Measurements from ENCODE around the gene RPL6. TPM values are rescaled to one million over a fixed set of nuclear protein-coding genes. Genes with fewer than 3 reads are reported as not detected.
A peak's percentile ranks its signal among the peaks of the same experiment; 100 is the strongest.
"Not testable (repeated sequence)": the region's sequence is repeated elsewhere in the genome, so short reads cannot be mapped to it uniquely, and the experiment has no call there.

RPL6 gene
- polyA plus RNA-seq (ENCODE audit: insufficient read length), result 2,146 TPM
- long read RNA-seq, donor 1, transcript RPL6-201 (7 exons, 947 nt), result major isoform, 452 of 1,094 reads
- long read RNA-seq, donor 1, transcript RPL6-205 (3 exons, 583 nt), result minor isoform, 19 of 1,094 reads
- long read RNA-seq, donor 1, transcript RPL6-204 (2 exons, 612 nt), result minor isoform, 16 of 1,094 reads
- long read RNA-seq, donor 1, transcript RPL6-202 (7 exons, 1,074 nt), result minor isoform, 17 of 1,094 reads
- long read RNA-seq, donor 1, partial matches to known transcripts, result 531 of 1,094 reads
- long read RNA-seq, donor 1, other reads (novel, unspliced or antisense), result 51 of 1,094 reads
- long read RNA-seq, donor 2, transcript RPL6-204 (2 exons, 612 nt), result minor isoform, 32 of 1,226 reads
- long read RNA-seq, donor 2, transcript RPL6-205 (3 exons, 583 nt), result minor isoform, 22 of 1,226 reads
- long read RNA-seq, donor 2, transcript RPL6-202 (7 exons, 1,074 nt), result minor isoform, 11 of 1,226 reads
- long read RNA-seq, donor 2, transcript RPL6-201 (7 exons, 947 nt), result major isoform, 366 of 1,226 reads
- long read RNA-seq, donor 2, partial matches to known transcripts, result 739 of 1,226 reads
- long read RNA-seq, donor 2, other reads (novel, unspliced or antisense), result 46 of 1,226 reads
- long read RNA-seq, donor 3, transcript RPL6-202 (7 exons, 1,074 nt), result minor isoform, 9 of 892 reads
- long read RNA-seq, donor 3, transcript RPL6-201 (7 exons, 947 nt), result major isoform, 298 of 892 reads
- long read RNA-seq, donor 3, transcript RPL6-204 (2 exons, 612 nt), result minor isoform, 16 of 892 reads
- long read RNA-seq, donor 3, transcript RPL6-205 (3 exons, 583 nt), result minor isoform, 13 of 892 reads
- long read RNA-seq, donor 3, partial matches to known transcripts, result 529 of 892 reads
- long read RNA-seq, donor 3, other reads (novel, unspliced or antisense), result 23 of 892 reads
- long read RNA-seq, donor 4, transcript RPL6-204 (2 exons, 612 nt), result minor isoform, 7 of 297 reads
- long read RNA-seq, donor 4, transcript RPL6-212 (2 exons, 899 nt), result minor isoform, 8 of 297 reads
- long read RNA-seq, donor 4, transcript RPL6-201 (7 exons, 947 nt), result major isoform, 66 of 297 reads
- long read RNA-seq, donor 4, transcript RPL6-205 (3 exons, 583 nt), result minor isoform, 15 of 297 reads
- long read RNA-seq, donor 4, partial matches to known transcripts, result 200 of 297 reads
- long read RNA-seq, donor 4, other reads (novel, unspliced or antisense), result 0 of 297 reads
- long read RNA-seq, donor 5, transcript RPL6-205 (3 exons, 583 nt), result minor isoform, 28 of 2,173 reads
- long read RNA-seq, donor 5, transcript RPL6-204 (2 exons, 612 nt), result minor isoform, 16 of 2,173 reads
- long read RNA-seq, donor 5, transcript RPL6-201 (7 exons, 947 nt), result major isoform, 1,071 of 2,173 reads
- long read RNA-seq, donor 5, transcript RPL6-202 (7 exons, 1,074 nt), result minor isoform, 28 of 2,173 reads
- long read RNA-seq, donor 5, partial matches to known transcripts, result 911 of 2,173 reads
- long read RNA-seq, donor 5, other reads (novel, unspliced or antisense), result 117 of 2,173 reads
- long read RNA-seq, donor 6, transcript RPL6-205 (3 exons, 583 nt), result minor isoform, 35 of 1,234 reads
- long read RNA-seq, donor 6, transcript RPL6-201 (7 exons, 947 nt), result major isoform, 452 of 1,234 reads
- long read RNA-seq, donor 6, transcript RPL6-204 (2 exons, 612 nt), result minor isoform, 28 of 1,234 reads
- long read RNA-seq, donor 6, transcript RPL6-202 (7 exons, 1,074 nt), result minor isoform, 7 of 1,234 reads
- long read RNA-seq, donor 6, partial matches to known transcripts, result 665 of 1,234 reads
- long read RNA-seq, donor 6, other reads (novel, unspliced or antisense), result 41 of 1,234 reads
- long read RNA-seq, donor 7, transcript RPL6-212 (2 exons, 899 nt), result minor isoform, 17 of 2,055 reads
- long read RNA-seq, donor 7, transcript RPL6-201 (7 exons, 947 nt), result major isoform, 652 of 2,055 reads
- long read RNA-seq, donor 7, transcript RPL6-204 (2 exons, 612 nt), result minor isoform, 62 of 2,055 reads
- long read RNA-seq, donor 7, transcript RPL6-205 (3 exons, 583 nt), result minor isoform, 54 of 2,055 reads
- long read RNA-seq, donor 7, partial matches to known transcripts, result 1,199 of 2,055 reads
- long read RNA-seq, donor 7, other reads (novel, unspliced or antisense), result 55 of 2,055 reads
- long read RNA-seq, donor 8, transcript RPL6-205 (3 exons, 583 nt), result minor isoform, 12 of 499 reads
- long read RNA-seq, donor 8, transcript RPL6-201 (7 exons, 947 nt), result major isoform, 239 of 499 reads
- long read RNA-seq, donor 8, transcript RPL6-204 (2 exons, 612 nt), result minor isoform, 6 of 499 reads
- long read RNA-seq, donor 8, partial matches to known transcripts, result 230 of 499 reads
- long read RNA-seq, donor 8, other reads (novel, unspliced or antisense), result 10 of 499 reads

- DNase-seq, result peak; percentile 94
These were observed at the start of gene RPL6 for GRCh38 chr12:112409064-112409905. Gene RPL6 (minus strand): TSS chr12:112409605. CDS start chr12:112408656, 949 bp downstream.

- no peak for DNase-seq
These were observed 49.3 kb upstream of the RPL6 start for GRCh38 chr12:112458751-112459150.

- DNase-seq, result no peak
These were observed 48.9 kb upstream of the RPL6 start for GRCh38 chr12:112458330-112458729.

- DNase-seq, result not testable (repeated sequence)
These were observed 47.7 kb upstream of the RPL6 start for GRCh38 chr12:112457142-112457541.

GRCh38 chr12:112456029-112456428 lies 46.6 kb upstream of the RPL6 start:
- DNase-seq, result no peak

GRCh38 chr12:112450725-112451124 lies 41.3 kb upstream of the RPL6 start:
- DNase-seq, result no peak

- not testable (repeated sequence) for DNase-seq
These were observed 38.8 kb upstream of the RPL6 start for GRCh38 chr12:112448165-112448564.

GRCh38 chr12:112447106-112447505 lies 37.7 kb upstream of the RPL6 start:
- no peak for DNase-seq

GRCh38 chr12:112446008-112446725 lies 36.8 kb upstream of the RPL6 start:
- DNase-seq, result no peak

GRCh38 chr12:112443916-112444315 lies 34.5 kb upstream of the RPL6 start:
- no peak for DNase-seq

GRCh38 chr12:112440653-112441052 lies 31.2 kb upstream of the RPL6 start:
- DNase-seq, result not testable (repeated sequence)

- DNase-seq, result no peak
These were observed 30.4 kb upstream of the RPL6 start for GRCh38 chr12:112439769-112440168.

GRCh38 chr12:112438645-112439044 lies 29.2 kb upstream of the RPL6 start:
- not testable (repeated sequence) for DNase-seq

- DNase-seq, result no peak
These were observed 24.1 kb upstream of the RPL6 start for GRCh38 chr12:112433551-112433950.

GRCh38 chr12:112431965-112432364 lies 22.6 kb upstream of the RPL6 start:
- DNase-seq, result no peak

- DNase-seq, result no peak
These were observed 21.5 kb upstream of the RPL6 start for GRCh38 chr12:112430929-112431328.

- DNase-seq, result no peak
These were observed 18.4 kb upstream of the RPL6 start for GRCh38 chr12:112427760-112428159.

All from left kidney (tissue), 8 donors.